ENCODE data around the gene AFAP1. TPM values are rescaled to one million over a fixed set of nuclear protein-coding genes. Genes with fewer than 3 reads are reported as not detected.
"Not testable (repeated sequence)": the region's sequence is repeated elsewhere in the genome, so short reads cannot be mapped to it uniquely, and the experiment has no call there.

Gene AFAP1
- total RNA-seq, 1 experiment from 2014 or later, result 94.7 TPM

DNA sequence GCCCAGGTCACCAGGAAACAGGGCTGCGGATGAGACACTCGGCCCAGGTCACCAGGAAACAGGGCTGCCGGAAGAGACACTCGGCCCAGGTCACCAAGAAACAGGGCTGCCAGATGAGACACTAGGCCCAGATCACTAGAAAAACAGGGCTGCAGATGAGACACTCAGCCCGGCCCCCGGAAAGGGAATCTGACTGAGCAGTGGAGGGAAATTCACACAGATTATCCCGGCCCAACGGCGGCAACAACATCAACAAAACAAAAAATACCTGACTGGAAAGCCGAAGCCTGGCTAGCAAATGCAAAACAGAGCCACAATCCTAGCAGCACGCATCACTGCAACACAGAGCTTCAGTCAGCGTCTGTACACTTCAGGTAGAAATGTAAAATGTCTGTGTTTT lies 20.7 kb downstream of the AFAP1 start:
- Histone ChIP-seq H3K27ac (ENCODE audit: low read length) (peak overlapping the region; percentile 85), H3K4me3 (ENCODE audit: low read depth in 2 of 2, low read length in 2 of 2) (peak overlapping the region; percentile 16 to 37)

DNA sequence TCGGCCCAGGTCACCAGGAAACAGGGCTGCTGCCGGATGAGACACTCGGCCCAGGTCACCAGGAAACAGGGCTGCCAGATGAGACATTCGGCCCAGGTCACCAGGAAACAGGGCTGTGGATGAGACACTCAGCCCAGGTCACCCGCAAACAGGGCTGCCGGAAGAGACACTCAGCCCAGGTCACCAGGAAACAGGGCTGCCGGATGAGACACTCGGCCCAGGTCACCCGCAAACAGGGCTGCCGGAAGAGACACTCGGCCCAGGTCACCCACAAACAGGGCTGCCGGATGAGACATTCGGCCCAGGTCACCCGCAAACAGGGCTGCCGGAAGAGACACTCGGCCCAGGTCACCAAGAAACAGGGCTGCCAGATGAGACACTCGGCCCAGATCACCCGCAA lies 21.5 kb downstream of the AFAP1 start:
- intact Hi-C loops (cut with micrococcal nuclease; ENCODE audit: unreplicated experiment), result not testable (repeated sequence)
- peak overlapping the region; percentile 85 for H3K27ac ChIP-seq (ENCODE audit: low read length)

More for the DNA sequence above, 20.7 kb downstream of the AFAP1 start:
- in situ Hi-C loops (cut with HindIII; ENCODE audit: low pct_unique_long_range_greater_than_20kb, low sequenced_read_pairs), result no loop called here
- intact Hi-C loops (cut with micrococcal nuclease; ENCODE audit: unreplicated experiment), result no loop called here
- peaks cover 74% of the 10 kb centered on the region for H3K4me1 ChIP-seq (ENCODE audit: control insufficient read depth, insufficient read depth, low read length)
- no peaks in the 10 kb centered on the region; the same call in 1 of the 2 replicates for H3K36me3 ChIP-seq (ENCODE audit: control insufficient read depth, insufficient read depth, low read length)
- CTCF ChIA-PET, result no interaction called here
- DNase-seq (ENCODE audit: low read depth, low spot score), result no peak
- TF ChIP-seq, protein P1, sequence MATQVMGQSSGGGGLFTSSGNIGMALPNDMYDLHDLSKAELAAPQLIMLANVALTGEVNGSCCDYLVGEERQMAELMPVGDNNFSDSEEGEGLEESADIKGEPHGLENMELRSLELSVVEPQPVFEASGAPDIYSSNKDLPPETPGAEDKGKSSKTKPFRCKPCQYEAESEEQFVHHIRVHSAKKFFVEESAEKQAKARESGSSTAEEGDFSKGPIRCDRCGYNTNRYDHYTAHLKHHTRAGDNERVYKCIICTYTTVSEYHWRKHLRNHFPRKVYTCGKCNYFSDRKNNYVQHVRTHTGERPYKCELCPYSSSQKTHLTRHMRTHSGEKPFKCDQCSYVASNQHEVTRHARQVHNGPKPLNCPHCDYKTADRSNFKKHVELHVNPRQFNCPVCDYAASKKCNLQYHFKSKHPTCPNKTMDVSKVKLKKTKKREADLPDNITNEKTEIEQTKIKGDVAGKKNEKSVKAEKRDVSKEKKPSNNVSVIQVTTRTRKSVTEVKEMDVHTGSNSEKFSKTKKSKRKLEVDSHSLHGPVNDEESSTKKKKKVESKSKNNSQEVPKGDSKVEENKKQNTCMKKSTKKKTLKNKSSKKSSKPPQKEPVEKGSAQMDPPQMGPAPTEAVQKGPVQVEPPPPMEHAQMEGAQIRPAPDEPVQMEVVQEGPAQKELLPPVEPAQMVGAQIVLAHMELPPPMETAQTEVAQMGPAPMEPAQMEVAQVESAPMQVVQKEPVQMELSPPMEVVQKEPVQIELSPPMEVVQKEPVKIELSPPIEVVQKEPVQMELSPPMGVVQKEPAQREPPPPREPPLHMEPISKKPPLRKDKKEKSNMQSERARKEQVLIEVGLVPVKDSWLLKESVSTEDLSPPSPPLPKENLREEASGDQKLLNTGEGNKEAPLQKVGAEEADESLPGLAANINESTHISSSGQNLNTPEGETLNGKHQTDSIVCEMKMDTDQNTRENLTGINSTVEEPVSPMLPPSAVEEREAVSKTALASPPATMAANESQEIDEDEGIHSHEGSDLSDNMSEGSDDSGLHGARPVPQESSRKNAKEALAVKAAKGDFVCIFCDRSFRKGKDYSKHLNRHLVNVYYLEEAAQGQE (IDR thresholded peaks at IDR 0.05; ENCODE audit: insufficient read depth in 1 of 2, low read depth in 2 of 2, low read length in 1 of 2), result no peak
- TF ChIP-seq POLR2AphosphoS5 (IDR thresholded peaks at IDR 0.05; ENCODE audit: low read depth, low read length) (no peak), SIN3A (IDR thresholded peaks at IDR 0.05; ENCODE audit: borderline replicate concordance, insufficient read depth, low read depth, low read length) (no peak), TCF7L2 (IDR thresholded peaks at IDR 0.05; ENCODE audit: low read depth, low read length) (no peak)
- TF ChIP-seq, protein P2, sequence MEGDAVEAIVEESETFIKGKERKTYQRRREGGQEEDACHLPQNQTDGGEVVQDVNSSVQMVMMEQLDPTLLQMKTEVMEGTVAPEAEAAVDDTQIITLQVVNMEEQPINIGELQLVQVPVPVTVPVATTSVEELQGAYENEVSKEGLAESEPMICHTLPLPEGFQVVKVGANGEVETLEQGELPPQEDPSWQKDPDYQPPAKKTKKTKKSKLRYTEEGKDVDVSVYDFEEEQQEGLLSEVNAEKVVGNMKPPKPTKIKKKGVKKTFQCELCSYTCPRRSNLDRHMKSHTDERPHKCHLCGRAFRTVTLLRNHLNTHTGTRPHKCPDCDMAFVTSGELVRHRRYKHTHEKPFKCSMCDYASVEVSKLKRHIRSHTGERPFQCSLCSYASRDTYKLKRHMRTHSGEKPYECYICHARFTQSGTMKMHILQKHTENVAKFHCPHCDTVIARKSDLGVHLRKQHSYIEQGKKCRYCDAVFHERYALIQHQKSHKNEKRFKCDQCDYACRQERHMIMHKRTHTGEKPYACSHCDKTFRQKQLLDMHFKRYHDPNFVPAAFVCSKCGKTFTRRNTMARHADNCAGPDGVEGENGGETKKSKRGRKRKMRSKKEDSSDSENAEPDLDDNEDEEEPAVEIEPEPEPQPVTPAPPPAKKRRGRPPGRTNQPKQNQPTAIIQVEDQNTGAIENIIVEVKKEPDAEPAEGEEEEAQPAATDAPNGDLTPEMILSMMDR (IDR thresholded peaks at IDR 0.05), result no peak
- peak; percentile 35; the same call in 1 of the 2 replicates for ATAC-seq
- POLR2A ChIA-PET, result interaction anchor here (0.6 kb wide), 1 partner anchor 15 kb away, joined by 6 read pairs; no protein-coding TSS in a partner anchor
- H3K9me3 ChIP-seq (ENCODE audit: control insufficient read depth, insufficient read depth, low read depth, low read length), result no peaks in the 10 kb centered on the region
- H3K27me3 ChIP-seq (ENCODE audit: control insufficient read depth, insufficient read depth, low read length), result no peaks in the 10 kb centered on the region
- no TSS peak for BruUV-seq (replicated peaks)

DNA sequence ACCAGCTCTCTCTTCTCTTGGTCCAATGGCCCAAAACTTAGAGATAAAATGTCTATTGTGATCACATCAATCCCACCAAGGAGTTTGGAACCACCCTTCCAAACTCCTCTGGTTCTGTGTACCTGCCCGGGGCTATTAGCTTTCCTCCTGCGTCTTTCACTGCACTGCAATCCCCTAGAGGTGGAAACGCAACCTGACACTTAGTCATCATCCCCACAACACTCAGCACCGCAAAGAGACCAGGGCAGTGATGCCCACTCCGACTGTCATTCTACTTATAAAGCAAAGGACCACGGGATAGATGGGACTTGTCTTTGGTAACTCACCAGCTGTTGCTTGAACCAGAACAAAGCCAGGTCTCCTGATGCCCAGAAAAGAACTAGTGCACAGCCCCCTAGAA lies 22.0 kb downstream of the AFAP1 start:
- H3K9me3 ChIP-seq (ENCODE audit: control insufficient read depth, insufficient read depth, low read depth, low read length), result no peaks in the 10 kb centered on the region
- H3K36me3 ChIP-seq (ENCODE audit: control insufficient read depth, insufficient read depth, low read length), result no peaks in the 10 kb centered on the region; the same call in 1 of the 2 replicates
- no peaks in the 10 kb centered on the region for H3K27me3 ChIP-seq (ENCODE audit: control insufficient read depth, insufficient read depth, low read length)
- TF ChIP-seq, protein P1 (IDR thresholded peaks at IDR 0.05; ENCODE audit: insufficient read depth in 1 of 2, low read depth in 2 of 2, low read length in 1 of 2), result no peak
- TF ChIP-seq TCF7L2 (IDR thresholded peaks at IDR 0.05; ENCODE audit: low read depth, low read length) (no peak), POLR2AphosphoS5 (IDR thresholded peaks at IDR 0.05; ENCODE audit: low read depth, low read length) (no peak), SIN3A (IDR thresholded peaks at IDR 0.05; ENCODE audit: borderline replicate concordance, insufficient read depth, low read depth, low read length) (no peak)
- TF ChIP-seq, protein P2 (IDR thresholded peaks at IDR 0.05), result no peak
- BruUV-seq (replicated peaks), result no TSS peak
- intact Hi-C loops (cut with micrococcal nuclease; ENCODE audit: unreplicated experiment) (no loop called here), in situ Hi-C loops (cut with HindIII; ENCODE audit: low pct_unique_long_range_greater_than_20kb, low sequenced_read_pairs) (no loop called here)
- CTCF ChIA-PET, result no interaction called here
- peak overlapping the region; percentile 4 to 37; a peak in 3 of 4 replicates for H3K4me3 ChIP-seq (ENCODE audit: low read depth in 2 of 2, low read length in 2 of 2)
- POLR2A ChIA-PET, result interaction anchor here (0.6 kb wide), 1 partner anchor 55 kb away, joined by 4 read pairs; no protein-coding TSS in a partner anchor
- DNase-seq (ENCODE audit: low read depth, low spot score), result no peak
- peak overlapping the region; percentile 85 for H3K27ac ChIP-seq (ENCODE audit: low read length)
- peak; percentile 62 for ATAC-seq
- peaks cover 74% of the 10 kb centered on the region for H3K4me1 ChIP-seq (ENCODE audit: control insufficient read depth, insufficient read depth, low read length)

More for the DNA sequence above, 21.5 kb downstream of the AFAP1 start:
- H3K27me3 ChIP-seq (ENCODE audit: control insufficient read depth, insufficient read depth, low read length); ATAC-seq; CTCF ChIA-PET; POLR2A ChIA-PET; DNase-seq (ENCODE audit: low read depth, low spot score); BruUV-seq (replicated peaks); in situ Hi-C loops (cut with HindIII; ENCODE audit: low pct_unique_long_range_greater_than_20kb, low sequenced_read_pairs); H3K9me3 ChIP-seq (ENCODE audit: control insufficient read depth, insufficient read depth, low read depth, low read length); H3K36me3 ChIP-seq (ENCODE audit: control insufficient read depth, insufficient read depth, low read length): not testable (repeated sequence)
- Histone ChIP-seq H3K4me1 (ENCODE audit: control insufficient read depth, insufficient read depth, low read length) (peaks cover 74% of the 10 kb centered on the region), H3K4me3 (ENCODE audit: low read depth in 2 of 2, low read length in 2 of 2) (peak overlapping the region in 1 of 2 experiments; percentile 37; a peak in 3 of 4 replicates)
